ENCODE data around the gene PTPRJ.
"Not testable (repeated sequence)": the region's sequence is repeated elsewhere in the genome, so short reads cannot be mapped to it uniquely, and the experiment has no call there.

PTPRJ gene

DNA sequence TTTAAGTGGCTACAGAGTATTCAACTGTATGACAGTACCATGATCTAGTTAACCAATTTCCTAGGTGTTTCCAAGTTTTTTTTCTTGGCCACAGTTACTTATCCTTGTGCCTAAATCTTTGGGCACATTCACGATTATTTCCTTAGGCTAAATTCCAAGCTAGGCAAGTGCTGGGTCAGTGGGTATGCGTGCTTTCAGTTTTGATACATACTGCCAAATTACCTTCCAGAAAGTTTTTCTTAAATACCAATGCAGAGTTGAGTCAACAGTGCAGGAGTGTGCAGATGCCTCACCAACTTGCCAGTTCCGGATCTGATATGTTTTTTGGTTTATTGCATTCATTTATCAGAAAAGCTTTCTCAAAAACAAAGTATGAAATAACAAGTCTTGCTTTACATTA, 168.4 kb downstream of the PTPRJ start:
- DNase-seq, result no peak

DNA sequence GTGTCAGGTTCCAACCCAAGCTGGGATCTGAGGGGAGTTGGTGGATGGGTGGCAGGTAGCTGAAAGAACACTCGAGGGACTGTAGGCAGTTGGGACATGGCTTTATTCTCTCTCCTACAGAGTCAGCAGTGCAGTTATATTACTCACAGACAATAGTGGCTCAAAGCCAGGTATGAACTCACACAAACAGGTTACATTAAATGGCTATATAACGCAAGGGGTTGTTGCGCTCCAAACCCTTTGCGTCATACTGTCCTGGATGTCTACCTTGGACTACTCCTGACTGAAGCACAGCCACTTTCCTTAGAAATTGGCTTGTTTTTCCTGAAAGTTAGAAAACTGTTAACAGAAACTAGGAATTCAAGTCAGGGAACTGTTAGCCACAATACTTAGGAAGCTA, 169.9 kb downstream of the PTPRJ start:
- no peak for DNase-seq

- DNase-seq, result no peak
These were observed 173.8 kb downstream of the PTPRJ start for GRCh38 chr11:48154151-48154550.

DNA sequence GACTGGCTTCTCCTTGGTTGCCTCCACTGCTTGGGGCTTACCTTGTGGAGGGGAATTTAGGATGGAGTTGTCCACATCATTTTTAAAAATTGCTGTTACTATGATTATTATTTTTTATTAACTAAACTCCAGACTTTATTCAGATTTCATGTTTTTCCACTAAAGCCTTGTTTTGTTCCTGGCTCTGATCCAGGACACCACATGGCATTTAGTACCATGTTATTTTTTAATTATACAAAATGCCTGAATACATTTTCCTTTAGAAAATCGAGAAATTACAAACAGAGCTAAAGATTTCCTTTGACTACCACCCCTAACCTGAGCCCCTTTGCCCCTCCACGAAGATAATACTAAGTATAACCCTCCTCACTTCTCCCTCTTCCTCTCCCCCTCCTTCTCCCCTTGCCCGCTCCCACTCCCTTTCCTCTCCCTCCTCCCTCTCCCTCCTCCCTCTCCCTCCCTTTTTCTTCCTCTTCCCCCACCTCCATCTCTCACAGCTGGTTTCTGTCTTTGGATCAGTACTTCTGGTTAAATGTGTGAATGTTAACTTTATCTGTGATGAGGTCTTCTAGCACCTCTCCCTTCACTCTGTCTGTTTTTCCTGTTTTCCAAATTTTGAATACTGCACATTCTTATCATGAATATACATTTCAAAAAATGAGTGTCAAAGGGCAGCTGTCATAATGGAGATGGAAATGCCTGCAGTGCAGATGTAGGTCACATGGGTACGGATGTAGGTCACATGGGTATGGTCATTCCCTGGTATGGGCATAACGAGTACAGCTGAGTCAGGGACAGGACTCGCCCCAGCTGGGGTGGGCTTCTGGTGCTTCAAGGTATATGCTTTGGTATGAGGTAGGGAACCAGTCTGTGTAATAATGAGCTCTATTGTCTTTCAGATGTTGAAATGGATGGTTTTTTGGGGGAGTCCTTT, 181.9 kb downstream of the PTPRJ start:
- DNase-seq, result no peak

- no peak for DNase-seq
These were observed 182.5 kb downstream of the PTPRJ start for GRCh38 chr11:48162885-48163268.

DNA sequence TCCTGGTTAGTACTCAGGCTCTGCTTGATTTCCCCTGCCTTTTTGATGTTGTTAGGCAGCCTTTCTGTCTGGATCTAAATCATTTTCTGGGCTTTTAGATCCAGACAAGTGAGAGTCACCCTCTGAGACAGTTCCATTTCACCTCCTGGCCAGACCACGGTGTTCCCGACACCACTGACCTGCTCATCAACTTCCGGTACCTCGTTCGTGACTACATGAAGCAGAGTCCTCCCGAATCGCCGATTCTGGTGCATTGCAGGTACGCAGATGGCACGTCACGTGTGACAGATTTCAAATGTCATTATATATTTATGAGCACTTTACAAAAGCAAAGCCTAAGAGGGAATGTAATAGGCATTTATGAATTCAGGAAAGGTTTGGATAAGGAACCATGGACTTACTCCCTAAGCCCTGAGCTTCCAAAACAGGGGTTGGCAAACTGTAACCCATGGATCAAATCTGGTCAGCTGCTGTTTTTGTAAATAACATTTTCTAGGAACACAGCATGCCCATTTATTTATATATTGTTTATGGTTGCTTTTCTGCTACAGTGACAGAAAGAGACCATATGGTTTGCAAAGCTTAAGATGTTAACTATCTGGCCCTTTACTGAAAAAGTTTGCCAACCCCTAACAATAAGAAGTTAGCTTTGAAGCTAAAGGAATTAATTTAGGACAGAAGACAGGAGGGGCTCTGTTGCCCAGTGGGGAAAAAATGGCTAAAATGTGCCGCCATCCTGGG, 183.2 kb downstream of the PTPRJ start:
- DNase-seq, result no peak

DNA sequence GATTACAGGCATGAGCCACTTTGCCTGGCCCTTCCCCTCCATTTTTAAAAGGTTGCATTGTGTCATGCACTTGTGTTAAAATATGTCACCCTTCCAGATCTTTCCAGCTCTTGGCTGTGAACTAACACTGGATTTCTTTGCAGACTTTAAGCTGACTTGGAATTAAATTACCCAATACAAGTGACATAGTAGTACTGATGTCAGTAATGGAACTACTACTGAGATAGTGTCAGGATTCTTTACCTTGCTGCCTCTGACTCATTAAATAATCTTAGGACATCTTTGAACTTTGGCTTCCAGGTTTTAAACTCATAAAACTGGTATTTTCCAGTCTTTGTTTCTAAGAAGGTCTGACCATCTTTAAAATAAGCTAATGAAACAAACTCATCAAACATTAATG, 184.5 kb downstream of the PTPRJ start:
- DNase-seq, result no peak

DNA sequence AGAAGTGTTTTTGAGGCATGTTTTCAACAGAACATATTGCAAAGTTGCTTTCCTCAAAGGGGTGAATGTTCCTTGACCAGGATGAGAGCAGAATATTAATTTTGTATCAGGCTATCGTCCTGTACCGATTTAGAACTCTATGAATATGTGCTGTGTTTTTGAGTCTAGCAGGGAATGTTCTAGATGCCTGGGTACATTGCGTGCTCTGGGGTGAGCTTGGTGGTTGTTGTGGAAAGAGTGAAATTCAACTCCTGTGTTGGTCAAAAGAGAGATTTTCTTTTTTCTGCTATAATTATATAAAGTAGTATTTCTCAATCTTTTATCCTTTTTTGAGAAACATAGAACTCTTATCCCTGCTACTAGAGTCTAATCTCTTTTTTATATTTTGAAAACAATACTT, 185.1 kb downstream of the PTPRJ start:
- DNase-seq, result no peak

- peak in 1 of 56 donors; percentile 22 for DNase-seq
These were observed 187.0 kb downstream of the PTPRJ start for GRCh38 chr11:48167380-48167779.

DNA sequence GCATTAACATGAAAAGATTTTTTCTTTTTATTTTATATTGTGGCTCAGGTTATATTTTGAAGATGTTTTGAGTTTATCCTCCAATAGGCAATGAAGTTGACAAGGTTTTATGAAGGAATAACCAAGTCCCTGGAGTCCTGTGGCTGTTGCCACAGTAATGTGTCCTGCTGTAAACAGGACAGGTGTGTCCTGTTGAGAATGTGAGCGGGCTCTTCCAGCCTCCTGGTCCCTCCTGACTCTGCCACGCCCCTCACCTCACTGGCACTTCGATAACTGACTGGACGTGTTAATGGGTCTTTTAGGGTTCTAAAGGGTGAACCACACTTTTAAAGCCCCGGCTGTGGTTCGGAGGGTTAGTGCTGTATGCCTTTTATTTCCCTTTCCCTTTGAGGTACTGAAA, 188.5 kb downstream of the PTPRJ start:
- no peak for DNase-seq

GRCh38 chr11:48169259-48169658, 188.9 kb downstream of the PTPRJ start:
- DNase-seq, result no peak

GRCh38 chr11:48169717-48170116, 189.4 kb downstream of the PTPRJ start:
- no peak for DNase-seq

DNA sequence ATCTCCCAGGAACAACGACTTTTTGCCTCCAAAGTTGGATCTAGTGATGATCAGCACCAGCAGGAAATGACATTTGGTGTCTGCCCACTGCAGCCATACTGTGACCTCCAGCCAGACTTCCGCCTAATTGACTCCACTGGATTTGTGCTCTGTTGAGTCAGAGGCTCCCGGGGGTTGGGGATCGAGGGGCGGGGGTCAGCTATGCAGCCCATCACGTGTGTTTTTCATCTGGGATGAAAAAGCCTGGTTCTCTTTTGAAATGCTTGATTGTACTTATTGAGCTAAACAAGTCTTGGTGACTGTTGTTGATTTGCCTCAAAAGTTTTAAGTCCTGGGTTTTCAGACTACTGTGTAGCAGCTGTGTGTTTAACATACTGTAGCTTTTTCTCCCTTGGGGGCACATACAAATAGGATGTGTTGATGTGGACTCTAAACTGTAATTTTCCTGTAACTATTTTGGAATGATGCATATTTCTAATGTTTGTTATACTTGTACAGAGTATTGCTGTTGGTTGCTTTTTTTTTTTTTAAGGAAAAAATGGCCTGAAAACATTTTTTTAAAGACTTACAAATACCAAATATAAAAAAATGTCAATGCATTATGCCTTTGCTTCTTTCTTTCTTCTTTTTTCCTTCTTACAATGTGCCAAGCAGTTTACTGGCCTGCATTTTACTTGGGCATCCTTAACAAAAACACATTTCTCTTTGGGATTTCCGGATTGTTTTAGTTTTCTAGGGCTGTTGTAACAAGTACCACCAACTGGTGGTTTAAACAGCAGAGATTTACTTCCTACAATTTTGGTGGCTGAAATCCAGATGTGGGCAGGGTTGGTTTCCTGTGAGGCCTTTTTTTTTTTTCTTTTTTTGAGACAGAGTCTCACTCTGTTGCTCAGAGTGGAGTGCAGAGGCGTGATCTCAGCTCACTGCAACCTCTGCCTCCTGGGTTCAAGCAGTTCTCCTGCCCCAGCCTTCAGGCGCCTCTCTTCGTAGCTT, 190.2 kb downstream of the PTPRJ start:
- no peak for DNase-seq

- peak in 47 of 56 donors; percentile 6 to 73 (median 35) for DNase-seq
These were observed 192.7 kb downstream of the PTPRJ start for GRCh38 chr11:48172818-48173609.

DNA sequence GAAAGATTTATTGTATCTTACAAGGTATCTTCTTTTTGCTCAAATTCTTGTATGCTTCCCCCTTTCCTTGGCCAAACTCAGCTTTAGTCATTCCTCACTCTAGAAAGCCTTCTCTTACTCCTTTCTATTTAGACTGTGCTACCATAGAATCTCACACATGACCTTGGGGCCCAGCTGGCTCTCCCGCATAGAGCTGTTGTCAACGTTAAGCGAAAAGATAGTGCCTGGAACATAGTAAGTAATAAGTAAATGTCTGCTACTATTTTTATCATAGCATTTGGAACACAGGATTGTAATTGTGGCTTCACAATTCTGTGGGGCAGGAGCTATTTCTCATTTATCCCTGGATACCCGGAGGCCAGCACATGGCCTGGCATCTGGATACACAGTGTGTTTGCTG, 197.3 kb downstream of the PTPRJ start:
- no peak for DNase-seq

- no peak for DNase-seq
These were observed 200.3 kb downstream of the PTPRJ start for GRCh38 chr11:48180627-48181026.

- no peak for DNase-seq
These were observed 202.6 kb downstream of the PTPRJ start for GRCh38 chr11:48182860-48183526.

- no peak for DNase-seq
These were observed 204.1 kb downstream of the PTPRJ start for GRCh38 chr11:48184452-48184851.

DNA sequence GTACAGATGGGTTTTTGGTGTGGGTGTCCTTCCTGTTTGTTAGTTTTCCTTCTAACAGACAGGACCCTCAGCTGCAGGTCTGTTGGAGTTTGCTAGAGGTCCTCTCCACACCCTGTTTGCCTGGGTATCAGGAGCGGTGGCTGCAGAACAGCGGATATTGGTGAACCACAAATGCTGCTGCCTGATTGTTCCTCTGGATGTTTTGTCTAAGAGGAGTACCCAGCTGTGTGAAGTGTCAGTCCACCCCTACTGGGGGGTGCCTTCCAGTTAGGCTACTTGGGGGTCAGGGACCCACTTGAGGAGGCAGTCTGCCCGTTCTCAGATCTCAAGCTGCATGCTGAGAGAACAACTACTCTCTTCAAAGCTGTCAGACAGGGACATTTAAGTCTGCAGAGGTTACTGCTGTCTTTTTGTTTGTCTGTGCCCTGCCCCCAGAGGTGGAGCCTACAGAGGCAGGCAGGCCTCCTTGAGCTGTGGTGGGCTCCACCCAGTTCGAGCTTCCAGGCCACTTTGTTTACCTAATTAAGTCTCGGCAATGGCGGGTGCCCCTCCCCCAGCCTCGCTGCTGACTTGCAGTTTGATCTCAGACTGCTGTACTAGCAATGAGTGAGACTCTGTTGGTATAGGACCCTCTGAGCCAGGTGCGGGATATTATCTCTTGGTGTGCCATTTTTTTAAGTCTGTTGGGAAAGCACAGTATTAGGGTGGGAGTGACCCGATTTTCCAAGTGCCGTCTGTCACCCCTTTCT, 210.7 kb downstream of the PTPRJ start:
- not testable (repeated sequence) for DNase-seq
